Measurements from ENCODE around the gene RNASEH2A. TPM values are rescaled to one million over a fixed set of nuclear protein-coding genes. Genes with fewer than 3 reads are reported as not detected.
A peak's percentile ranks its signal among the peaks of the same experiment; 100 is the strongest.

RNASEH2A gene
- total and polyA plus RNA-seq, 2 of the 13 experiments (the other 11 are each of a cell fraction or from before 2014, with no cell fraction given), result 25.1 to 35.8 TPM

DNA sequence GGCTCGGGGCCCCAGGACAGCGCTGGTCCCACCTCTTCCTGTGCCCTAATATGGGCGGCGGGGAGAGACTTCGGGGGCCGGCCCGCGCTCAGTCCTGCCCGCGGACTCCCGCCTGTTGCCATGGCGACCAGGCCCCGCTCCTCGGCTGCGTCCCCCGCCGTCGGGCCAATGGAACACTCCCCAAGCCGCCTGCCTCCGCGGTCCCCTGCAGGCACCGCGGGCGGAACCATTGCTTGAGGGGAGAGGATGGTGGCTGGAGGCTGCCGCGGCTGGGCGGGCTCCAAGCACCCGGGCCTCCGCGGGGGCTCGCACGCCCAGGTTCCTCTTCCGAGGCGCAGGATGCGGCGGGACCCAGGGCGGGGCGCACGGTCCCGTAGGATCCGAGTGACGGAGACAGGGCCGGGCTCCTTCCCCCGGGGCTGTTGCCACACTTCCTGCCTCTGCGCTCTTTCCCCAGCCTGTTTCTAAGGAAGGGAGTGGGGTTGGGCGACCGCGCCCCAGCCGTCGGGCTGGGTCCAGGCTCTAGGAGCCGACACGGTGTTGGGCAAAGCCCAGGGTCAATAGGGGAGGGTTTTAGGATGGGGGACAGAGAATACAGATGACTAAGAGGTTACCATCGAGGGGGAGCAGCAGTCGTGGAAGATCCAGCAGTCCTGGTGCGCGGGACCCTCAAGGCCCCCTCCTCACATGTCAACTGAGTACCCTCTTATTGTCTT, 16.3 kb upstream of the RNASEH2A start (continued):
- TF ChIP-seq PCBP1 (IDR thresholded peaks at IDR 0.05; ENCODE audit: borderline replicate concordance, low read depth, low read length) (0 out of 2 replicates have a peak, but pooled peaks have one; percentile 27), MAF1 (CRISPR knock-in tag; IDR thresholded peaks at IDR 0.05; ENCODE audit: borderline replicate concordance) (no peak), PHB2 (IDR thresholded peaks at IDR 0.05; ENCODE audit: partially characterized antibody) (no peak), ZNF547 (CRISPR knock-in tag; IDR thresholded peaks at IDR 0.05) (no peak; the same call in 1 of the 2 replicates), U2AF1 (optimal IDR thresholded peaks at IDR 0.05; ENCODE audit: low read depth, low read length) (no peak), YY1 (IDR thresholded peaks at IDR 0.05; ENCODE audit: insufficient read depth, insufficient replicate concordance, low read depth, low read length) (peak; percentile 14), ZMYM2 (CRISPR knock-in tag; IDR thresholded peaks at IDR 0.05) (no peak), PAF1 (CRISPR knock-in tag; IDR thresholded peaks at IDR 0.05) (no peak), PITX1 (CRISPR knock-in tag; IDR thresholded peaks at IDR 0.05) (peak; percentile 10; the same call in 1 of the 2 replicates), AGO2 (optimal IDR thresholded peaks at IDR 0.05; ENCODE audit: low read depth, low read length) (peak; percentile 50), ZSCAN29 (CRISPR knock-in tag; conservative IDR thresholded peaks at IDR 0.05) (no peak), RXRB (CRISPR knock-in tag; IDR thresholded peaks at IDR 0.05; ENCODE audit: borderline replicate concordance) (no peak), ZMYM3 (CRISPR knock-in tag; IDR thresholded peaks at IDR 0.05) (no peak), TAF1 (CRISPR knock-in tag; IDR thresholded peaks at IDR 0.05) (peak; percentile 56; the same call in 1 of the 2 replicates), SUZ12 (IDR thresholded peaks at IDR 0.05; ENCODE audit: low read depth, low read length) (no peak), MAX (IDR thresholded peaks at IDR 0.05) (peak; percentile 41), KLF6 (CRISPR knock-in tag; IDR thresholded peaks at IDR 0.05) (peak; percentile 59), SOX5 (CRISPR knock-in tag; IDR thresholded peaks at IDR 0.05; ENCODE audit: borderline replicate concordance) (peak; percentile 38; the same call in 1 of the 2 replicates), SRF (IDR thresholded peaks at IDR 0.05; ENCODE audit: low read depth, low read length) (peak; percentile 98), RFX5 (IDR thresholded peaks at IDR 0.05; ENCODE audit: low read depth, low read length) (peak; percentile 67; the same call in 1 of the 2 replicates), CENPX (CRISPR knock-in tag; IDR thresholded peaks at IDR 0.05) (no peak), ZNF788 (CRISPR knock-in tag; IDR thresholded peaks at IDR 0.05; ENCODE audit: borderline replicate concordance) (peak; percentile 55; the same call in 1 of the 2 replicates), ATF7 (IDR thresholded peaks at IDR 0.05) (peak; percentile 34; the same call in 1 of the 2 replicates), ATF7 (CRISPR knock-in tag; IDR thresholded peaks at IDR 0.05) (no peak), ZNF441 (CRISPR knock-in tag; IDR thresholded peaks at IDR 0.05; ENCODE audit: borderline replicate concordance) (peak; percentile 47; the same call in 1 of the 2 replicates), SIN3A (IDR thresholded peaks at IDR 0.05; ENCODE audit: borderline replicate concordance, low read depth, low read length) (peak; percentile 3; the same call in 1 of the 2 replicates), ZNF724P (CRISPR knock-in tag; IDR thresholded peaks at IDR 0.05; ENCODE audit: borderline replicate concordance) (0 out of 2 replicates have a peak, but pooled peaks have one; percentile 46), FOXK1 (CRISPR knock-in tag; IDR thresholded peaks at IDR 0.05; ENCODE audit: borderline replicate concordance, low read depth) (peak; percentile 38; the same call in 1 of the 2 replicates), HOXD1 (CRISPR knock-in tag; IDR thresholded peaks at IDR 0.05) (peak; percentile 26; the same call in 1 of the 2 replicates), POGZ (CRISPR knock-in tag; IDR thresholded peaks at IDR 0.05) (no peak)
- TF ChIP-seq, protein P1, sequence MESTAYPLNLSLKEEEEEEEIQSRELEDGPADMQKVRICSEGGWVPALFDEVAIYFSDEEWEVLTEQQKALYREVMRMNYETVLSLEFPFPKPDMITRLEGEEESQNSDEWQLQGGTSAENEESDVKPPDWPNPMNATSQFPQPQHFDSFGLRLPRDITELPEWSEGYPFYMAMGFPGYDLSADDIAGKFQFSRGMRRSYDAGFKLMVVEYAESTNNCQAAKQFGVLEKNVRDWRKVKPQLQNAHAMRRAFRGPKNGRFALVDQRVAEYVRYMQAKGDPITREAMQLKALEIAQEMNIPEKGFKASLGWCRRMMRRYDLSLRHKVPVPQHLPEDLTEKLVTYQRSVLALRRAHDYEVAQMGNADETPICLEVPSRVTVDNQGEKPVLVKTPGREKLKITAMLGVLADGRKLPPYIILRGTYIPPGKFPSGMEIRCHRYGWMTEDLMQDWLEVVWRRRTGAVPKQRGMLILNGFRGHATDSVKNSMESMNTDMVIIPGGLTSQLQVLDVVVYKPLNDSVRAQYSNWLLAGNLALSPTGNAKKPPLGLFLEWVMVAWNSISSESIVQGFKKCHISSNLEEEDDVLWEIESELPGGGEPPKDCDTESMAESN (CRISPR knock-in tag; conservative IDR thresholded peaks at IDR 0.05), result peak; percentile 73; the same call in 1 of the 2 replicates
